GM21529 (cell line): ENCODE results near the gene GMPPA.

Source experiments
- ATAC-seq: cut with Tn5 transposase; IDR thresholded peaks from one replicate; pipeline ENCODE4 v1.9.1; 2021; ENCODE audit not compliant: unreplicated experiment

GMPPA gene

GRCh38 chr2:219553463-219553963 is 54.8 kb downstream of the GMPPA start:
- ATAC-seq = no peak

DNA sequence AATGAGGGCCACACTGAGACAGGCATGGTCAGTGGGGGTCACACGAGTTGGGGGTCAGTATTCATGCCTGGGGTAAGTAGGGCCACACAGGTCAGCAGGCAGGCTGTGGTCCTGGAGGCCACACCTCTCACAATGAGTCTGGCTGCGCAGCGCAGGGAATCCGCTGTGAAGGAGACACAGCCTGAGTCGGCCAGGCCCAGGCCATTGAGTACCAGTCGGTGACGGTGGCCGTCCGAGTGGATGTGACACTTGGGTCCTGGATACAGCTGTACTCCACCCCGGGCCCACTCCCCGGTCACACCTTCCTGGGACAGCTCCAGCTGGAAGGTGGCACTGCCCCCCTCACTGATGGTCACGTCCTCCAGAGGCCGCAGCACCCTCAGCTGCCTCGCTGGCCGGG is 55.7 kb downstream of the GMPPA start:
- ATAC-seq = no peak

GRCh38 chr2:219555956-219556355 is 57.3 kb downstream of the GMPPA start:
- ATAC-seq = no peak

DNA sequence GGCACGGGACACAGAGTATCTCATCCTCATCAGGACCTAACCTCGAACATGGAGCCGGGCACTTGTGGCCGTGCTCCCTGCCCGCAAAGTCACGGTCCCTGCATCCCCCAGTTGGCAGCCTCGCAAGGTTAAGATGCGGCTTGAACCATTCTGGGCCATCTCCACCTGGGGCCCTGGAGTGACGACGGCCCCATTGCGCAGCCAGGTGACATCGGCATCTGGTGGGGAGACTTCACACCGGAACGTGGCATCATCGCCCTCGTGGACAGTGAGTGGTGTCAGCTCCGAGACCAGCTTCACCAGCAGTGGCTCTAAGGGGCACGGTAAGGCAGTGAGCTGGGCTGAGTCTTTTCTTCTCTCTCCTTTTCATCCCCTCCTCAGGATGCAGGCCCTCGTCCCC is 57.7 kb downstream of the GMPPA start:
- no peak for ATAC-seq
